Measurements from ENCODE around the gene SLC25A17.
"Not testable (repeated sequence)": the region's sequence is repeated elsewhere in the genome, so short reads cannot be mapped to it uniquely, and the experiment has no call there.

SLC25A17 gene

DNA sequence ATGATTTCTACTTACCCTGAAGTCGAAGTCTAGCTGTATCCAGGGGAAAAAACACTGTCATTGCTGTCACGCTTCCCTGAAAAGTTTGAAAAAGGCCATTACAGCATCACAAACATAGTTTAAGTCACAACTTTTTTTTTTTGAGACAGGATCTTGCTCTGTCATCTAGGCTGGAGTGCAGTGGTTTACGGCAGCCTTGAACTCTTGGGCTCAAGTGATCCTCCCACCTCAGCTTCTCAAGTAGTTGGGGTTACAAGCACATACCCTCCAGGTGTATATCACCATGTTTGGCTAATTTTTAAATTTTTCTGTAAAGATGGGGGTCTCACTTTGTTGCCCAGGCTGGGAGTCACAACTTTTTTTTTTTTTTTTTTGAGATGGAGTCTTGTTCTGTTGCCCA is 20.1 kb downstream of the SLC25A17 start:
- DNase-seq (ENCODE audit: low spot score in 2 of 2) (no peak), ATAC-seq (no peak)
- Mint-ChIP-seq H3K36me3 (peaks cover 40% of the 10 kb centered on the region), H3K4me3 (no peak overlapping the region), H3K9me3 (no peaks in the 10 kb centered on the region), H3K27ac (no peak overlapping the region), H3K4me1 (no peaks in the 10 kb centered on the region)

- Mint-ChIP-seq H3K4me1 (no peaks in the 10 kb centered on the region), H3K36me3 (peaks cover 56% of the 10 kb centered on the region), H3K4me3 (no peak overlapping the region), H3K9me3 (no peaks in the 10 kb centered on the region), H3K27ac (no peak overlapping the region)
- DNase-seq (ENCODE audit: low spot score in 2 of 2) (no peak), ATAC-seq (no peak)
Measured at GRCh38 chr22:40797427-40797826, 21.7 kb downstream of the SLC25A17 start.

DNA sequence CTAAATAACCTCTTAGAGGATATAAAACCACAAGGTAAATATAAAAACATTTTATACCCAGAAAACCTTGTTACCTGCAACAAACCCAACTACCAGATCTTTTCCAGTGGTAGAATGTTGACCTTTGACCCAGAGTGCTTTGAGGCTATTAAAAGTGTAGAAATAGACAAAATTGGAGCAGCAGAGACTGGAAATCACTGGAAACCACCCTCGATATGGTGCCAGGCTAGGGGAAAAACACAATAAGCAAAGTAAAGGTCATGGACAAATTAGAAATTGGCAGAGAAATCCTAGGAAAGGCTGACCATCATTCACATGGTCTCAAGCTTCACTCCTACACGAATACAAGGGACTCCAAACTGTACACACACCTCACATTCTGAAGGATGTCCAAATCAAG is 26.7 kb downstream of the SLC25A17 start:
- Mint-ChIP-seq H3K9me3 (no peaks in the 10 kb centered on the region), H3K27ac (no peak overlapping the region), H3K36me3 (peaks cover 88% of the 10 kb centered on the region), H3K4me3 (no peak overlapping the region), H3K4me1 (peaks cover 7% of the 10 kb centered on the region)
- no peak for ATAC-seq
- DNase-seq (ENCODE audit: low spot score in 2 of 2), result no peak

DNA sequence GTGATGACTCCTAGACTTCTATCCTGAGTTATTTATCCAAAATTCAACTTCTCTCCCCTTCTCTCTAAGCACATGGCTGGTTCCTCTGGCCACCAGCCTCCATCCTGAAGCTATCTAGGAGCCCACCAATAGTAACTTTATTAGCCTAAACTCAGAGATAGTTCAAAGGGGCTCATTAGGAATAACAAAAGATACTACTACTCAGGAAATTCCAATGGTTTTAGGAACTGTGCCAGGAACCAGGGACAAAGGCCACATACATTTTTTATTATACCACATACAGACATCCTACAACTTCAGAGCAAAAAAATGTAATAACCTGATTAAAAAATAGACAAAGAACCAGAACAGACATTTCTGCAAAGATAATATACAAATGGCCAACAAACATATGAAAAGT is 27.9 kb downstream of the SLC25A17 start:
- peaks cover 81% of the 10 kb centered on the region for H3K36me3 Mint-ChIP-seq
- peaks cover 7% of the 10 kb centered on the region for H3K4me1 Mint-ChIP-seq
- ATAC-seq (no peak), DNase-seq (ENCODE audit: low spot score in 2 of 2) (no peak)
- no peak overlapping the region for H3K4me3 Mint-ChIP-seq
- H3K9me3 Mint-ChIP-seq, result no peaks in the 10 kb centered on the region
- H3K27ac Mint-ChIP-seq, result no peak overlapping the region

GRCh38 chr22:40789131-40789530 is 30.0 kb downstream of the SLC25A17 start:
- Mint-ChIP-seq H3K4me3 (no peak overlapping the region), H3K4me1 (peaks cover 7% of the 10 kb centered on the region), H3K27ac (no peak overlapping the region), H3K9me3 (no peaks in the 10 kb centered on the region), H3K36me3 (peaks cover 83% of the 10 kb centered on the region)
- no peak for ATAC-seq
- DNase-seq (ENCODE audit: low spot score in 2 of 2), result no peak

GRCh38 chr22:40782521-40782920 is 36.6 kb downstream of the SLC25A17 start:
- ATAC-seq, result no peak

DNA sequence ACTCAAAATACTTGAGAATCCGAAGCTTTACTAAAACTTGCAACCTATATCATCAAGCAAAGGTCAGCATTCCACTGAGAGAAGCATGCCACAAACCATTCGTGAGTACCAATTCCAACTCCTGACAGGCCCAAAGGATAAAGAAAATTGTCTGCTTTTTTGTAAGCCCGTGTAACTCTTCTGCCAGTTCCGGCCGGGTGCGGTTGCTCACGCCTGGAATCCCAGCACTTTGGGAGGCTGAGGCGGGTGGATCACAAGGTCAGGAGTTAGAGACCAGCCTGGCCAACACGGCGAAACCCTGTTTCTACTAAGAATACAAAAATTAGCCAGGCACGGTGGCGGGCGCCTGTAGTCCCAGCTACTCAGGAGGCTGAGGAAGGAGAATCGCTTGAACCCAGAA is 37.4 kb downstream of the SLC25A17 start:
- H3K4me1 Mint-ChIP-seq, result not testable (repeated sequence)
- peaks cover 71% of the 10 kb centered on the region for H3K36me3 Mint-ChIP-seq

More at GRCh38 chr22:40782521-40782920, 36.6 kb downstream of the SLC25A17 start:
- Mint-ChIP-seq H3K9me3 (no peaks in the 10 kb centered on the region), H3K4me1 (no peaks in the 10 kb centered on the region), H3K36me3 (peaks cover 63% of the 10 kb centered on the region), H3K27ac (no peak overlapping the region), H3K4me3 (no peak overlapping the region)
- no peak for DNase-seq (ENCODE audit: low spot score in 2 of 2)

GRCh38 chr22:40769761-40770160 is 49.4 kb downstream of the SLC25A17 start:
- H3K36me3 Mint-ChIP-seq, result peaks cover 60% of the 10 kb centered on the region
- H3K9me3 Mint-ChIP-seq, result no peaks in the 10 kb centered on the region
- H3K4me1 Mint-ChIP-seq, result peaks cover 3% of the 10 kb centered on the region
- DNase-seq (ENCODE audit: low spot score in 2 of 2), result no peak
- H3K27ac Mint-ChIP-seq, result no peak overlapping the region
- no peak for ATAC-seq
- no peak overlapping the region for H3K4me3 Mint-ChIP-seq

More for the DNA sequence above, 37.4 kb downstream of the SLC25A17 start:
- not testable (repeated sequence) for H3K27ac Mint-ChIP-seq; H3K4me3 Mint-ChIP-seq; DNase-seq (ENCODE audit: low spot score in 2 of 2); H3K9me3 Mint-ChIP-seq; ATAC-seq

- Mint-ChIP-seq H3K4me1 (peaks cover 8% of the 10 kb centered on the region), H3K9me3 (no peaks in the 10 kb centered on the region), H3K36me3 (peaks cover 45% of the 10 kb centered on the region), H3K4me3 (no peak overlapping the region), H3K27ac (no peak overlapping the region)
- no peak for DNase-seq (ENCODE audit: low spot score in 2 of 2)
- ATAC-seq, result peak; percentile 63
Measured at GRCh38 chr22:40768206-40768605, 50.9 kb downstream of the SLC25A17 start.

DNA sequence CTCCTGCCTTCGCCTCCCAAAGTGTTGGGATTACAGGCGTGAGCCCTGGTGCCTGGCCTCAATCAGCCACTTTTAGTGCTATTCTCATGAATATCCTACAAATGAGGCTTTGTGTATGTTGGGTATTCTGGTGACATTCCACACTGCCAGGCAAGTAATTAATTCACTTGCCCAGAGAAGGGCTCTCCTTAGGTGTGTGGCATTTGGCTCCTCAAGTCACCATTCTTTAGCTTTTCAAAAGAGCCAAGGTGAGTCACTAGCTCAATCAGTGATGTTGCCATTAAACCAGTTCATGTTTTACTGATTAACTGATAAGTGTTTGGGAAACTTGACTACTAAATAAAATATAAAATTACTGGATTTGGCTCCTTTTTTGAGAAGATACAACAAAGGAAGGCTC is 52.2 kb downstream of the SLC25A17 start:
- Mint-ChIP-seq H3K4me1 (peaks cover 8% of the 10 kb centered on the region), H3K9me3 (no peaks in the 10 kb centered on the region), H3K27ac (no peak overlapping the region), H3K4me3 (no peak overlapping the region), H3K36me3 (peaks cover 32% of the 10 kb centered on the region)
- no peak for ATAC-seq
- DNase-seq (ENCODE audit: low spot score in 2 of 2), result no peak

GRCh38 chr22:40764763-40765441 is 54.2 kb downstream of the SLC25A17 start:
- Mint-ChIP-seq H3K27ac (peak overlapping the region; percentile 71), H3K4me1 (peaks cover 8% of the 10 kb centered on the region), H3K9me3 (no peaks in the 10 kb centered on the region), H3K4me3 (no peak overlapping the region), H3K36me3 (peaks cover 12% of the 10 kb centered on the region)
- DNase-seq (ENCODE audit: low spot score in 2 of 2), result no peak
- ATAC-seq, result peak; percentile 28

- peaks cover under 1% of the 10 kb centered on the region for H3K4me1 Mint-ChIP-seq
- DNase-seq (ENCODE audit: low spot score in 2 of 2), result no peak
- no peak for ATAC-seq
- no peaks in the 10 kb centered on the region for H3K36me3 Mint-ChIP-seq
- no peaks in the 10 kb centered on the region for H3K9me3 Mint-ChIP-seq
- H3K4me3 Mint-ChIP-seq, result no peak overlapping the region
- no peak overlapping the region for H3K27ac Mint-ChIP-seq
Measured at GRCh38 chr22:40759294-40759840, 59.8 kb downstream of the SLC25A17 start.

GRCh38 chr22:40758851-40759250 is 60.3 kb downstream of the SLC25A17 start:
- H3K4me3 Mint-ChIP-seq; ATAC-seq; H3K4me1 Mint-ChIP-seq; H3K9me3 Mint-ChIP-seq; H3K36me3 Mint-ChIP-seq; DNase-seq (ENCODE audit: low spot score in 2 of 2); H3K27ac Mint-ChIP-seq: not testable (repeated sequence)

- no peak for ATAC-seq
- H3K4me1 Mint-ChIP-seq, result no peaks in the 10 kb centered on the region
- no peak overlapping the region for H3K4me3 Mint-ChIP-seq
- no peak overlapping the region for H3K27ac Mint-ChIP-seq
- no peaks in the 10 kb centered on the region for H3K9me3 Mint-ChIP-seq
- no peak for DNase-seq (ENCODE audit: low spot score in 2 of 2)
- no peaks in the 10 kb centered on the region for H3K36me3 Mint-ChIP-seq
Measured at GRCh38 chr22:40758390-40758789, 60.8 kb downstream of the SLC25A17 start.

DNA sequence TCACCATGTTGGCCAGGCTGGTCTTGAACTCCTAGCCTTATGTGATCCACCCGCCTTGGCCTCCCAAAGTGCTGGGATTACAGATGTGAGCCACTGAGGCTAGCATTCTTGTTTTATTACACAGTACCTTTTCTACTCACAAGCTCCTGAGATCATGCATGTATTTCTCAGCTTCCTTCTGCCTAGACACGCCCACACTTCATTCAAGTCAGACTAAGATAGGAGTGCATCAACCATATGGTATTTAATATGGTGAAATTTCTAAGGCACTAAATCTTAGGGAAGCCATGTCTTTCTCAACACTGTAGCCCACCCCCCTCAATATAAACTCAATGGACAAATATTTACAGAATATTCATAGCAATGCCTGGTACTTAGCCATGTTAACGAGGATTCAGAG is 62.1 kb downstream of the SLC25A17 start:
- H3K9me3 Mint-ChIP-seq, result no peaks in the 10 kb centered on the region
- no peak for DNase-seq (ENCODE audit: low spot score in 2 of 2)
- H3K4me1 Mint-ChIP-seq, result no peaks in the 10 kb centered on the region
- no peak overlapping the region for H3K27ac Mint-ChIP-seq
- ATAC-seq, result no peak
- no peaks in the 10 kb centered on the region for H3K36me3 Mint-ChIP-seq
- H3K4me3 Mint-ChIP-seq, result no peak overlapping the region

GRCh38 chr22:40753114-40753513 is 66.0 kb downstream of the SLC25A17 start:
- no peaks in the 10 kb centered on the region for H3K36me3 Mint-ChIP-seq
- ATAC-seq (no peak), DNase-seq (ENCODE audit: low spot score in 2 of 2) (no peak)
- H3K27ac Mint-ChIP-seq, result no peak overlapping the region
- no peak overlapping the region for H3K4me3 Mint-ChIP-seq
- H3K4me1 Mint-ChIP-seq, result no peaks in the 10 kb centered on the region
- H3K9me3 Mint-ChIP-seq, result no peaks in the 10 kb centered on the region
